HG02571 (cell line): Measurements from ENCODE around the gene PELI2.
"Not testable (repeated sequence)": the region's sequence is repeated elsewhere in the genome, so short reads cannot be mapped to it uniquely, and the experiment has no call there.

Experiments
- ATAC-seq: cut with Tn5 transposase; IDR thresholded peaks from one replicate; pipeline ENCODE4 v1.9.1; 2021; ENCODE audit warnings: mild to moderate bottlenecking, moderate library complexity; ENCODE audit not compliant: unreplicated experiment

PELI2 gene

DNA sequence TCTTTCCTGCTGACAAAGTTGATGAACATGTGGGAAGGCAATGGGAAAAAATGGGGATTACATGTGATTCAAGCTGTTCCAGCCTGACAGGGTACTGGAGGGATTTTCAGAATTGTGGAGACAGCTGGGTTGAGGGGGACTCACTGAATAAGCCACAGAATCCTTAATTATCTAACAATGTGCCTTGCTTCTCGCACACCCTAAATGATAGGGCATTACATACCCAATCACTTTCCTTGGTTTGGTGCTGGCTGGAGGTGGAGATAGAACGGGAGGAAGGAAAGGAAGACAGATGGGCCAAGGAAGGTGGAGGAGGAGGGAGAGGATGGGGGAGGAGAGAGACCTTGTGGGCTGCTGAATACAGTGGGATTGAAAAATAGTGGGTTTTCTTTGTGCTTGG is 20.7 kb downstream of the PELI2 start:
- ATAC-seq = no peak

DNA sequence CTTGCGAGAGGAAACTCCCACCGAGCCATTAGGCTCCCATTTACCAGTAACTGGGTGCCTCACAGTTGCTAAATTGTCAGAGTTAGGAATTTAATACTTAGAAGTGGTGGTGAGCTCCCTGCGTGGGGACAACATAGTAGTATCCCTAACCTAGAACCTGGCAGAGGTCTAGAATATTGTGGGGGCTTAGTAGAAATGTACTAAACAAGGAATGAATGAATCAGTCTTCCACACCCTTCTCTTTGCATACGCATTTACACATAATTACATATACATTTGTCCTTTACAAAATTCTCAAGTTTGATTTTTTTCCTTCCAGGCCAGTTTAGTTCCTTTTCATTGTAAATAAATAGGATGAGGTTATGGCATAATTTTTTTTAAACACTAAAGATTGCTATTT is 24.1 kb downstream of the PELI2 start:
- no peak for ATAC-seq

DNA sequence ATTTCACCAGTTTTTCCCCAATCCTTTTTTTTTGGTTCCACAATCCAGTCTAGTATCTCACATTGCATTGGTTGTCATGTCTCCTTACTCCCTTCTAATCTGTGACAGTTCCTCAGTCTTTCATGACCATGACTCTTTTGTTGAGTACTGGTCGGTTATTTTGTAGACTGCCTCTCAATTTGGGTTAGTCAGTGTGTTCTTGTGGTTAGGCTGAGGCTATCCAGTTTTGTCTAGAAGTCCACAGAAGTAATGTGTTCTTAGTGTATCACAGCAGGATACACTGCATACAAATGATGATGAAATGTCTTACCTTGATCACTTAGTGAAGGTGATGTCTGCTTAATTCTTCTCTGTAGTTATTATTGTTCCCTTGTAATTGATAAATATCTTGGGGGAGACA is 24.8 kb downstream of the PELI2 start:
- no peak for ATAC-seq

DNA sequence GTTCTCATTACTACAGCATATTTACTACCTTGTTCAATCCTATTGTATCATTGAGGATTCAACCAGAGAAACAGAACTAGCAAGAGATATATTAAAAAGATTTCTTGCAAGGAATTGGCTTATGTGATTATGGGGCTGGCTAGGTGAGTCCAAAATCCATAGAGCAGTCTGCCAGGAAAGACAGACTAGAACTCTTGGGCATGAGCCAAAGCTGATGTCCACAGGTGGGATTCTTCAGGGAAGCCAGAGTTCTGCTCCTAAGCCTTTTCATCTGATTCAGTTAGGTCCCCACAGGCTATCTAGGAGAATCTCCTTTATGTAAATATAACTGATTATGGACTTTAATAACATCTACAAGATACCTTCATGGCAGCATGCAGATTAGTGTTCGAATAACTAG is 26.0 kb downstream of the PELI2 start:
- ATAC-seq = no peak

DNA sequence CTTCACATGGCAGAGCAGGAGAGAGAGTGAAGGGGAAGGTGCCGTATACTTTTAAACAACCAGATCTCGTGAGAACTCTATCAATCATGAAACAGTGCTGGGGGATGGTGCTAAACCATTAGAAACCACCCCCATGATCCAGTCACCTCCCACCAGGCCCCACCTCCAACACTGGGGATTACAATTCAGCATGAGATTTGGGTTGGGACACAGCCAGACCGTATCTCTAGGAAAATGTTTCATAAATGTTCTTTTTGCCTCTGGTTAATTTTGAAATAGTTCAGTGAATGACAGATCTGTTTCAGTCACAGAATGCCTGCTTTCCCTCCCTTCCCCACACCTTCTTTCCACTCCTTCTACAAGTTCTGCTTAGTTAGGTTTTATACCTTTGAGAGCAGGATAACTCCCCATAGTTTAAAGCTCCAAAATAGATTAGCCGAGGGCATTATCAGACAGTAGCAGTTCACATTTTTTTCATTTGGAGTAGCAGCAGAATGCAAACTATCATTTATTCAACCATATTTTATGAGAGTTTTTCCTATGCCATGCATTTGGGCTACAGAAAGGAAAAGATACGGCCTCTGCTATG is 27.1 kb downstream of the PELI2 start:
- no peak for ATAC-seq

DNA sequence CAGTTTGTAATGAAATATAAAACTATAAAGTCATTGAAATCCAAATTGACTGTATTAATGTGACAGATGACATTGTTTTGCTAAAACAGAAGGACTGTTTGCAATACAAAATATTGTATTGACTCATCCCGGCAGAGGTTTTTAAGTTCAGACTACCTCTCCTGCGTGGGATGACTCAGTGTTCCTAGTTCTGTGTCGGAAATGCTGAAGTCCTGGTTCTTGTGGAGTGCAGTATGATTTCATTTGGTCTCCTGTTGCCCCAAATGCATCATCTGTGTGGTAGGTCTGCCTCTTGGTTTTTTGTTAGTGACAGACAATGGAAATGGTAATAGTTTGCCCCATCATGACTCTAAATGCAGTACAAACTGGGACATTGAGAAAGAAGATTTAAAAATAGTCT is 27.8 kb downstream of the PELI2 start:
- ATAC-seq = no peak

DNA sequence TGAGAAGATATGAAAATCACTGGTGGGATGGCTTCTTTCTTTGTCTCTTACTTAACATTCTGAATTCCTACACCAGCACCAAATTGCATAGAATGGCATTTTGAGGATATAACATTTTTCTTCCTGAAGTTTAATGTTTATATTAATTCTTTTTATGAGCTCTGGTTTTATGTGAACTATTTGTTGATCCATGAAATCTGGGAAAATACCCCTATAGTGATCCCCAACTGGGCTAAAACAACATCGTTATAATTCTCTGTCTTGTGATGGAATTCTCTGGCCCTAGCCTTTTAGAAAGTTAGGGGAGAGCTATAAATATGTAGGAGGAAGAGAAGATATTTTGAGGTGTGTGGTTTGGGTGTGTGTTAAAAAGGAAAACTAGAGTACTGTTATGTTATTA is 29.2 kb downstream of the PELI2 start:
- no peak for ATAC-seq

DNA sequence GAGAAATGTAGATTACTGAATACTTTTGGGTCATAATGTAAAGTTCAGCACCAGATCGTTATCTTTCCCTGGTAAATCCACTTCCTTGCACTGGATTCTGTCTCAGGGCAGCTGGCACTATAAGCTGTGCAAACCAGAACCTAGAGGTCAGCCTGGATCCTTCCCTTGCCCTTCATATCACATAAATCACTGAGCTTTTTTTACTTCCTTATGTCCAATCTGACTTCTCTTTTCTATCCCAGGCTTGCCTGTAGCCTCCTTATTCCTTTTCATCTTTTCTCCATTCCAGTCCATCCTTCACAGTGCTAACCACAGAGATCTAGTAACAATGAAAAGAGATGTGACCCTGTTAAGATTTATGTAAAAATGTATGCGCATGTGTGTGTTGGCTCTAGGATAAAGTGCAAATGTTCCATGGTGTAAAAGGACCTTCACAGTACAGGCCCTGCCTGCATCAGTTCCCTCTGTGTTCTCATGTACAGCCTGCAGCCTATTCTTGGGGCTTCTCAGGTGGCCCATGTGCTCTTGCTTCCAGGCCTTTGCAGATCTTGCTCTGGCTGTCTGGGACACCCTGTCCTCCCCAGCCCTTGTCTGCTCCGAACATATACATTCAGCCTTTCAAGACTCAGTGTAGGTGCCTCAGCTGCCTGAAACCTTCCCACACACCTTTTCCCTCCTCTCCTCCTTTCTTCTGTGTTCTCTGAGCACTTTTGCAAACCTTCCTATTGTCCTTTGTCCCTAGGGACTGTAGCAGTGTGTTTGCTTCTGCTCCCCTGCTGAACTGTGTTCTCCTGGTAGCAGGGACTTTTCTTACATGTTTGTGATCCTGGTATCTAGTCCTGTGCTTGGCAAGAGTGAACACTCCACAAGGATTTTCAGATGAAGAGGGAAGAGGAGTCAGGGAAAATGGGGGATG is 30.0 kb downstream of the PELI2 start:
- no peak for ATAC-seq

DNA sequence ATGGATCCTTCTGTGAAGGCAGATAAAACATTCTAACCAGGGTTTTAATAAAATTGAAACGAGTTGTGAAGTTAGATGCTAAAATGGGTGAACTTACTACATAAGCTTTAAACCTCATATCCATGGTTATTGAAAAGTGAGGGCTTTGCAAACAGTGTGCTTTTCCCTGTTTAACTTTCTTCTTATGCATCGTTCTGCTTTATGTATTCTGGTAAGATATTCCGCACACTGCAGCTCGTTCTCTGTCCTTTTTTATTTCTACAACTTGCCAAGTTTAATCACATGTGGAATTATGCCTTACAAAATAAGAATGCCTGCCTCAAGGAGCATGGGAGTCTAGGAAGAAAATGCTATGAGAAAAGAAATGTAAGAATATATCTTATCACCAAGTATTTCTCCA is 30.9 kb downstream of the PELI2 start:
- ATAC-seq = no peak

DNA sequence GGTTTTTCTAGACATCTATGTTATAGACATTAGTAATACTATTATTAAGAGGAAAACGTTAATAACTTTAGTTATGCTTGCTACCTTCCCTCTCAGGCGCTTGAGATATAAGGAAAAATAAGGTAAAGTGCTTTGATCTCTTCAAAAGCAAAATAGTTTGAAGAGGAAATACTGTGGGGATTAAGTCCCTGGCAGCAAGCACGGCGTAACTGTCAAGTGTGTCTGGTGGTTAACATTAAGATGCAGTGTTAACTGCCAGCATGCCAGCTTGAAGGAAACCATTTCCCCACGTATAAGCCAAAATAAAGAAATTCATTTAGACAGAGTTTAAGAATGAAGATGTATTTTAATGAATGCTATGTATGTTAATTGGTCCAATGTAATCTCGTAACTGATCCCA is 31.8 kb downstream of the PELI2 start:
- ATAC-seq = no peak

DNA sequence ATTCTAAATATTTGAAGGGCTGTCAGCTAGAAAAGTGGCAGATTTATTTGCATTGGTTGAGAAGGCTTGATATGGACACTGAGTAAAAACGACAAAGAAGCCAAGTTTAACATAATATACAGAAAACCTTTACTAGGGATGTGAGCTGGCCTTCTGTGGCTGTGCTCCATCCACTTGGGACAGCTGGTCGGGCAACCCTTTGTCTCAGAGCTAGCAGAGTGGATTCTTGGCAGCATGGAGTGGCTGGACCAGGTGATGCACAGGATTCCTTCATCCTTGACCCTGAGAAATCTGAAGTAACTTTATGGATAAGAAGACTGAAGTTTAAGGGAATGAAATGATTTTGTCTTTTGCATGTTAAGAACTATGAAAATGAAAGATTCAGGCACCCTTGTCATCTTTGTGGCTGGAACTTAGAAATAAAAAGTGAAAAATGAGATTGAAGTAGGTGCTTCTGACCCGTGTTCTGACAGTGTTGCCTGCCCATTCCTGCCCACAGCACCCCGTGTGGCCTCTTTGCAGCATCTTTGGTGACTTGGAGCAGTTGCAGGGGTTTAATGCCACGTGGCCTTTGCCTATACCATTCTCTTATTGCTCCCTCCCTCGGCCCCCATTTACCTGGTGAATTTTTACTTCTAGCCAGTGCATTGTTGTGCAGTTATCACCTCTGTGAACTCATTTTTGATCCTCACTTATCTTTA is 32.6 kb downstream of the PELI2 start:
- ATAC-seq = no peak

DNA sequence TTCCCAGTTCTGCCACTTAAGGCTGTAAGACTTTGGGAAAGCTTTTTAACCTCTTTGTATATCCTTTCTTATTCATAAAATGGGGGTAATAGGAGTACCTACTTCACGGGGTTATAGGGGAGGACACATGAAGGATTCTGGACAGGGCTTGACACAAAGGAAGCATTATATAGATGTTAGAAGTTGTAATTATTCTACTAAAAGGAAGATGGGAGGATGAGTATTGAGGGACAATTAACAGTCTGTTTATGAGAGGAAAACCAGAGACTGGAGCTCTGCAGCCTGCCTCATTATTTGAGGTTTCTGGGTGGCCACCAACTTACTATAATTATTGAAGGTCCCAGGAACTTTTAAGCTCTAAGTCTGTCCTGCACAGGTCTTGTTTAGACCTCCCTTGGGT is 34.0 kb downstream of the PELI2 start:
- ATAC-seq = no peak

DNA sequence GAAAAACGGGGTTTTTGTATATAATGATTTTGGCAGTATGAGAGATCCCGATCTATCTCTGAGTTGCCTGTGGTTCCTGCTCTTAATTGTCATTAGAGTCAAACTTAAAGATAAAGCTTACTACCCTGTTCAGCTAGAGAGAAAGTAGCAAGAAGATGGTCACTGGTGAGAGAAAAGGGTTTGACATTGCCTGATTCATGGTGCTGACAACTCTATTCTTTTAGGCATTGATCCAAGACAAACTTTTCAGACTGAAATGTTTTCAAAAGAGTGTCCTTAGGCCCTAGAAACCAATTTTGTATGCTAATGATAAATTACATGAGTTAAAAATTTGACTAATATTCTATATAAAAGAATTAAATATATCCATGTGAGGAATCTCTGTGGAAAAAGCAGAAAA is 35.1 kb downstream of the PELI2 start:
- ATAC-seq = no peak

DNA sequence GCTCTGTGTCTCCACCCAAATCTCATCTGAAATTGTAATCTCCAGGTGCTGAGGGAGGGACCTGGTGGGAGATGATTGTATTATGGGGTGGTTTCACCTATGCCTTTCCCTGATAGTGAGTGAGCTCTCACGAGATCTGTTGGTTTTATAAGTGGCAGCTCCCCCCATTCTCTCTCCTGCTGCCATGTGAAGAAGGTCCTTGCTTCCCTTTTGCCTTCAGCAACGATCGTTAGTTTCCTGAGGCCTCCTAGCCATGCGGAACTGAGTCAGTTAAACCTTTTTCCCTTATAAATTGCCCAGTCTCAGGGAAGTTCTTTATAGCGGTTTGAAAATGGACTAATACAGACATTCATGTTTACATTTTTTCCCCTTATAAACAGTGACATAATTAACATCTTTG is 36.1 kb downstream of the PELI2 start:
- ATAC-seq = no peak

DNA sequence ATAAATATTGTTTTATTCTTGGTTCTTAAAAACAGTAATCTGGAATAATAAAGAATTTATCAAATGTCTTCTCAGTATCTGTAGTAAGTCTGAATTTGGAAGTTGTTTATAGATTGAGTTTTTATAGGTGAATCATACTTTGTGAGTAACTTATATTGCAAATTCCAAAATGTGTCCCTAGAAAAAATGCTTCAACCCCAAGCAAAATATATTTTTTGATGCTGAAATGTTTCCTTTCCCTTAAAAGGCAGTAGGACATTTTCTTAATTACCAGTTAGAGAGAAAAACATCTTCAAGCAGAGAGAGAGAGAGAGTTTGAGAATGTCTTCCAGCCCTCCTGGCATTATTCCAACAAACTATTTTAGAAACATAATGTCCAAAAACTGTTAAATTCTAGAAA is 37.9 kb downstream of the PELI2 start:
- no peak for ATAC-seq

DNA sequence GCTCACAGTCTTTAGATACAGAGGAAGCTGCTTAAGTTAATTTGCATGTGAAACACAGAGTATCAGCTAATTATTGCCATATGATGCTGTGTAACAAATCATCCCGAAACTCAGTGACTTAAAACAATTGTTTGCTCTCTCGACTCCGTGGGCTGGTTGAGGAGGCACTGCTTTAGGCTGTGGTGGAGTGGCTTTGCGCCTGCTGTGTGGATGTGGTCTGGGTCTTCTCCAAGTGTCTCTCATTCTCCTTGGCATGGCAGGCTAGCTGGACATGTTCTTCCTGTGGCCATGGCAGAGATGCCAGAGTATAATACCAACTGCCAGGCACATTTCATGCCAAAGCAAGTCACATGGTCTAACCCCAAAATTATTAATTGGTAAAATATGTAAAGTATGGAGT is 40.9 kb downstream of the PELI2 start:
- ATAC-seq = no peak

DNA sequence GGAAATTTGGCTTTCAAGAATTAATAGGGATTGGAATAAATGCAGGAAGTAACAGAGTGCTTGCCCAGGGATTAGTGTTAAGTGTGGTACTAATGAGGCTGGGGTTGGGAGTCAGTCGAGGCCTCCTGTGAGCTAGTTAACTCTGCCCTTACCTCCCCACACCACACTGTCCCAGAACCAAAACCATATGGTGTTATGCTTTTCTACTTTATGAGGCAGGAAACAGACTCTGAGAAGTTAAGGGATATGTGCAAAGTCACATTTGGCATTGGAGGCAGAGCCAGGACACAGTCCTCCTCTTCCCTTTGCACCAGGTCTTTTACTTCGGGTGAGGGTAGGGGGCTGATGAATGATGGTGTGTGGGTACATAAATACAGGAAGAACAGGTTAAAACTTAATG is 41.9 kb downstream of the PELI2 start:
- no peak for ATAC-seq

DNA sequence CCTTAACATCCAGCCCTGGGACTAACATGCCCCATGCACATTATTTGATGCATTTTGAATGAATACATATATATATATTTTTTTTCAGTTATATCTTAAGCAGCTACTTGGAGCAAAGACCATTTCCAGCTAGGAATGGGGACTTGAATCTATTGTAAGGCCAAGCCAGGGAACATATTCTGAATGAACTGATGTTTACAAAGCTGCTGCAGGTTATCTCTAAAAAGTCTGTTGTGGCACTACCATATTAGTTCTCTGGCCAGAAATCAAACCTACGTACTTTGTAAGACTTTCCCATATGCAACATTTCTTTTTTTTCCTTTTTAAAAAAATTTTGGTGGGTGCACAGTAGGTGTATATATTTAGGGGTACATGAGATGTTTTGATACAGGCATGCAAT is 43.4 kb downstream of the PELI2 start:
- ATAC-seq = no peak

DNA sequence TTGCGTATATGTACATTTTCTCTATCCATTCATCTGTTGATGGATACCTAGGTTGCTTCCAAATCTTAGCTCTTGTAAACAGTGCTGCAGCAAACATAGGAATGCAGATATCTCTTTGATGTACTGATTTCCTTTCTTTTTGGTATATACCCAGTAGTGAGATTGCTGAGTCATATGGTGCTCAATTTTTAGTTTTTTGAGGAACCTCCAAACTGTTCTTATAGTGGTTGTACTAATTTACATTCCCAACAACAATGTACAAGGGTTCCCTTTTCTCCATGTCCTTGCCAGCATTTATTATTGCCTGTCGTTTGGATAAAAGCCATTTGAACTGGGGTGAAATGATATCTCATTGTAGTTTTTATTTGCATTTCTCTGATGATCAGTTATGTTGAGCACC is 44.3 kb downstream of the PELI2 start:
- no peak for ATAC-seq

DNA sequence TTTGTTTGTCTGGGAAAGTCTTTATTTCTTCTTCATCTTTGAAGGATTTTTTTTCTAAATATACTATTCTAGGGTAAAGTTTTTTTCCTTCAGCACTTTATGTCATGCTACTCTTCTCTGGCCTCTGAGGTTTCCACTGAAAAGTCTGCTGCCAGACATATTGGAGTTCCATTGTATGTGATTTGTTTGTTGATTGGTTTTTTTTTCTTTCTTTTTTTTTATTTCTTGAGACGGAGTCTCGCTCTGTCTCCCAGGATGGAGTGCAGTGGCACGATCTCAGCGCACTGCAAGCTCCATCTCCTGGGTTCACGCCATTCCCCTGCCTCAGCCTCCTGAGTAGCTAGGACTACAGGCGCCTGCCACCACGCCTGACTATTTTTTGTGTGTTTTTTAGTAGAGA is 48.4 kb downstream of the PELI2 start:
- ATAC-seq = not testable (repeated sequence)

DNA sequence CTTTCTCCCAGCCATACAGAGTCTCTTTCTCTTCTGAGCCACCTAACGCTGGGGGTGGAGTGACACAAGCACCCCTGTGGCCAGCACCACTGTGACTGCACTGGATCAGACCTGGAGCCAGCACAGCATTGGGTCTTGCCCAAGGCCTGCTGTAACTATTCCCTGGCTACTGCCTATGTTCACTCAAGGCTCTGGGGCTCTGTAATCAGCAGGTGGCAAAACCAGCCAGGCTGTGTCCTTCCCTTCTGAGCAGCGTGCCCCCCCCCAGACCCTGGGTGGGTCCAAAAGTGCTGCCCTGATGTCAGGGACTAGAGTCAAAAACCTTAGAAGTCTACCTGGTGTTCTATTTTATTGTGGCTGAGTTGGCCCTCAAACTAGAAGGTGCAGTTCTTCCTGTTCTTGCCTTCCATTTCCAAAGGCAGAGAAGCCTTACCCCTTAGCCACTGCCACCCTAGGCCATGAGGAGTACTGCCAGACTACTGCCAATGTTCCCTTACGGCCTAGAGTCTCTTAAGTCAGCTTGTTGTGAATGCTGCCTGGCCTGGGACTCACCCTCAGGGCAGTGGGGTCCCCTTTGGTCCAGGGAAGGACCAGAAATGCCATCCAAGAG is 49.9 kb downstream of the PELI2 start:
- no peak for ATAC-seq

DNA sequence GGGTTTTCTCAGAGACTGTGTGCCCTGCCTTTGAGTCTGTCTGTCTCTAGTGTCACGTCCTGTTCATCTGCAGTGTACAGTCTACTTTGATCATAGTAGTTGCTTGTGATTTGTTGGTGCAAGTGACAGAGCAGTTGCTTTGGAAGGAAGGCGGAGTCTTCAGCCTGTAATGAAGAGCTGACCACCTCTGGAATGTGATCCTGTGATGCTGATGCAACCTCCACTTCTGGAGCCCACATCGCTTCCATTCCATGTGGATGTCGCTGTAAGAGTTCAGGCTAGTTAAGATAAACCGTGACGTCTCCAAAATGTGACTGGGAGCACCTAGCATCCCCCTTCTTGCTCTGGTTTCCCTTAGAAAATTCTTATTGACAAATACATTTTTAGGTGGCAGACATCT is 51.8 kb downstream of the PELI2 start:
- ATAC-seq = no peak
